ENCODE data around the gene DSC2. TPM values are rescaled to one million over a fixed set of nuclear protein-coding genes. Genes with fewer than 3 reads are reported as not detected.

The DSC2 gene
- 0.64 to 1.1 TPM (median 1.0 TPM) in 5 replicates for total RNA-seq (2022; extraction: Qiagen RNA extraction)

GRCh38 chr18:31102025-31102684 lies at the start of gene DSC2:
TSS of gene DSC2 (minus strand) at chr18:31102421. CDS start at chr18:31101971, 450 bp downstream.

GRCh38 chr18:31042406-31043181 lies 59.6 kb downstream of the DSC2 start, which contains the start of gene DSC3:
TSS of gene DSC3 (minus strand) at chr18:31042742. CDS start at chr18:31042660, 82 bp downstream.

Other genes starting within 250 kb of the DSC2 start
- gene DSC3, start 59.7 kb downstream of the DSC2 start, total RNA-seq (2022; extraction: Qiagen RNA extraction), result 1.4 to 2.0 TPM (median 1.7 TPM) in 5 replicates
- gene DSC1, start 60.4 kb upstream of the DSC2 start, total RNA-seq (2022; extraction: Qiagen RNA extraction), result not detected in 5 replicates
- gene DSG1, start 215.7 kb upstream of the DSC2 start, total RNA-seq (2022; extraction: Qiagen RNA extraction), result not detected in 5 replicates